ENCODE results near the gene B3GLCT. TPM values are rescaled to one million over a fixed set of nuclear protein-coding genes. Genes with fewer than 3 reads are reported as not detected.
"Not testable (repeated sequence)": the region's sequence is repeated elsewhere in the genome, so short reads cannot be mapped to it uniquely, and the experiment has no call there.

The B3GLCT gene
- total RNA-seq, 1 experiment from 2014 or later, result 8.2 TPM

DNA sequence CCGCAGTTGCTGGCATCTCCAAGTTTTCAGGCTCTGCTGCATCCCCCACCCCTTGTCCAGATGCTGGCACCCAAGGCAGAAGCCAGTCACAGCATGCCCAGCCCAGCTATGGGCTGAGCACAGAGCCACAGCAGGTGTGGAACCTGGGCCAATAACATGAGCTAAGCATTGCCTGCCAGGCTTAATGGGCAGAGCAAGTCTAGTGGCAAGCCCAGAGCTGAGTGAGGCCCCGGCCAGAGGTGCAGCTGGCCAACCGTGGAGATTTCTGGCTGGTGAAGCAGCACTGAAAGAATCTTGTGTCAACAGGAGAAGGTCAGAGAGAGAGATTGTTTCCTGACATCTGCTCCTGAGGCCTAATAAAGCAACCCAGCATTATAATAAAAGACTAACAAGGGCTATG lies 111.0 kb downstream of the B3GLCT start:
- in situ Hi-C loops (cut with HindIII; ENCODE audit: low pct_unique_long_range_greater_than_20kb, low sequenced_read_pairs), result no loop called here
- DNase-seq (ENCODE audit: low read depth, low spot score), result no peak

DNA sequence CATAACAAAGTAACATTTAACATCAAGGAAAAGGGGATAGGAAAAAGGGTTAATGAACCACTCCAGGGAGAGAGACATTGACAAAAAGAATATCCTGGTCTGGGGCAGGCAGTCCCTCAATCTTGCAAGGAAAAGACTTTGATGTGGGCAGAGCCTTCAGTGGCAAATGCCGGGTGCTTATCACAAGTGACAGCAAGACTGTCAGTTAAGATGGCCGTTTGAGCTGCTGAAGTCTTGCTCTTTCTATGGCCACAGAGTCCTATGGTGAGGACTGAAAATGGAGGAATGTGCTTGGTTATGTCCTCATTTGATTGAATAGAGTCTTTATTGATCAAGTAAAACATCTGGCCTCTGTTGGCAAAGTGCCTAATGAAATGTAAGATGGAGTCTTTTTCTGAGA lies 112.1 kb downstream of the B3GLCT start:
- in situ Hi-C loops (cut with HindIII; ENCODE audit: low pct_unique_long_range_greater_than_20kb, low sequenced_read_pairs), result no loop called here
- no peak for DNase-seq (ENCODE audit: low read depth, low spot score)

DNA sequence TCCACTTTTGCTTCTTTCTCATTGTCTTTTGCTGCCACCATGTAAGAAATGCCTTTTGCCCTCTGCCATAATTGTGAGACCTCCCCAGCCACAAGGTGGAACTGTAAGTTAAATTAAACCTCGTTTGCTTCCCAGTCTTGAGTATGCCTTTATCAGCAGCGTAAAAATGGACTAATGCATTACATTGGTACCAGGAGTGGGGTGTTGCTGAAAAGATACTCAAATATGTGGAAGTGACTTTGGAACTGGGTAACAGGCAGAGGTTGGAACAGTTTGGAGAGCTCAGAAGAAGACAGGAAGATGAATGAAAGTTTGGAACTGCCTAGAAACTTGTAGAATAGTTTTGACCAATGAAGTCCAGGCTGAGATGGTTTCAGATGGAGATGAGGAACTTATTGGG lies 115.2 kb downstream of the B3GLCT start:
- no peak for DNase-seq (ENCODE audit: low read depth, low spot score)
- in situ Hi-C loops (cut with HindIII; ENCODE audit: low pct_unique_long_range_greater_than_20kb, low sequenced_read_pairs), result no loop called here

DNA sequence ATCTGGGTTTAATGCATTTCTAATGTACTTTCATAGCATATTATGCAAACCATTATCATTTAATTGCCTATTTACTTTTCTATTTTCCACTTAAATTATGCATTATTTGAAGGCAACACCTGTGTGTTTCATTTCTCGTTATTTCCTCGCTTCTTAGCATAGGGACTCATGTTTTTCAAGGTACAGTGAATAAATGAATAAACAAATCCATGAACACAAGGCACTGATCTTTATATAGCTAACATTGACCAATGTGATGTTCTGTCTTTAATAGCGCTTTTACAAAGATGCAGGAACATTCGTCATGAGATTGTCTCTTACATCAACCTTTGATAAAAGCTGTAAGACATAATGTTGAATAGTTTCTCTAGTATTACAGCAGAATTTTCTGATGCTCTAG lies 121.2 kb downstream of the B3GLCT start:
- no peak for DNase-seq (ENCODE audit: low read depth, low spot score)
- in situ Hi-C loops (cut with HindIII; ENCODE audit: low pct_unique_long_range_greater_than_20kb, low sequenced_read_pairs), result no loop called here

GRCh38 chr13:31321457-31321856 lies 121.7 kb downstream of the B3GLCT start:
- no peak for DNase-seq (ENCODE audit: low read depth, low spot score)
- in situ Hi-C loops (cut with HindIII; ENCODE audit: low pct_unique_long_range_greater_than_20kb, low sequenced_read_pairs), result no loop called here

DNA sequence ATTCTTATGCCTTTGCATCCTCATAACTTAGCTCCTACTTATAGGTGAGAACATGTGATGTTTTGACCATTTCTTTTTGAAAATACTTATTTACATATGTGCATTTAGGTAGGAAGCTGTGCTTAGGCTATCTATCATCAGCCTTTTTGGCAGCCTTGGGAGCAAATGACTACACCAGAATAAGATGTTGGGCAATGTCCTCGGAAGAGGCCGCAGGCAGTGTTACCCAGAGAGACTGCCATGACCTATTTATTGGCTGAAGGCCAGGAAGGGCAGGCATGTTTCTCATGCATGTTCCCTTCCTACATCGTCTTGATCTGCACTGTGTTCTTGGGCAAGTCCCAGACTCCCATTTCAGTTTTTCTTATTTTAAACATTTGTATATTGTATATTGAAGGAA lies 122.3 kb downstream of the B3GLCT start:
- DNase-seq (ENCODE audit: low read depth, low spot score), result no peak
- in situ Hi-C loops (cut with HindIII; ENCODE audit: low pct_unique_long_range_greater_than_20kb, low sequenced_read_pairs), result no loop called here

GRCh38 chr13:31322702-31323405 lies 123.1 kb downstream of the B3GLCT start:
- in situ Hi-C loops (cut with HindIII; ENCODE audit: low pct_unique_long_range_greater_than_20kb, low sequenced_read_pairs), result no loop called here
- DNase-seq (ENCODE audit: low read depth, low spot score), result no peak

DNA sequence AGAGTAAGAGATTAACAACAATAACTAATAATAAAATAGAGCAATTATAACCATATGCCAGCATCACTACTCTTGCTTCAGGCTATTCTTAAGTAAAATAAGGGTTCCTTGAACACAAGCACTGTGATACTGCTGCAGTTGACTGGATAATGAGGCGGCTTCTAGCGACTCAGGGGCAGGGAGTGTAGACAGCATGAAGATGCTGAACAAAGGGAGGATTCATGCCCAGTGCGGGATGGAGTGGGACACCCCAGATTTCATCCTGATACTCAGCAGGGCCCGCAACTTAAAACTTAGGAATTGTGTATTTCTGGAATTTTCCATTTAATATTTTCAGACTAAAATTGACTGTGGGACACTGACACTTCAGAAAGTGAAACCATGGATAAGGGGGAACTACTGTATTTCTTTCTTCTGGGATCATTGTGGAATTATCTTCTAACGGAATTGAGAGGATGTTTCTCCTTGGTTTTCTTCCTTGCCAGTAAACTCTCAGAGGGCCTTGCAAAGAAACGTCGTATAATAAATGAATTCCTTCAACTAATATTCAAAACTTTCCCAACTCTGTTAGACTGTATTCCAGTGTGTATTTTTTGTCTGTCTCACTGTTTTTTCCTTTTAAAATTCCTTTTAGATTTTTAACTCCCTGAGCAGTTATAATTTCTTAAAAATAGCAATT lies 127.5 kb downstream of the B3GLCT start:
- in situ Hi-C loops (cut with HindIII; ENCODE audit: low pct_unique_long_range_greater_than_20kb, low sequenced_read_pairs), result no loop called here
- DNase-seq (ENCODE audit: low read depth, low spot score), result no peak

- no peak for DNase-seq (ENCODE audit: low read depth, low spot score)
- in situ Hi-C loops (cut with HindIII; ENCODE audit: low pct_unique_long_range_greater_than_20kb, low sequenced_read_pairs), result no loop called here
These were observed 128.9 kb downstream of the B3GLCT start for GRCh38 chr13:31328549-31329235.

DNA sequence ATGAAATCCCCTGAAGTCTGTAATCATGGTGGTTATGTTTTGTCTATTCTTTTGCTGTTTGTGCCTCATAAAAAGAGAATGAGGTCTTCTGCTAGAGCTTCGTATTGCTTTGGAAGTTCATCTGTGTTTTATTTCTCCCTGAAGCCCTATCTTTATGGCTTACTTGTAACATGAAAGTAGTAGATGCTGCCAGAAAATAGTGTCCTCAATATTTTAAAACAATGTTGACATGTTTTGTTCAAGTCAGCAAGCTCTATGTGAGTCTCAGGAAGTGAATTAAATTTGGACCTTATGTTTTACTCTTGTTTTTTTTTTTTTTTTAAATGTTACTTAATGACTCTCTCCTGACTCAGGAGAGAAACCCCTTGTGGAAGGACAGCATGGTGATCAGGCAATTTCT lies 130.5 kb downstream of the B3GLCT start:
- in situ Hi-C loops (cut with HindIII; ENCODE audit: low pct_unique_long_range_greater_than_20kb, low sequenced_read_pairs), result no loop called here
- DNase-seq (ENCODE audit: low read depth, low spot score), result no peak

DNA sequence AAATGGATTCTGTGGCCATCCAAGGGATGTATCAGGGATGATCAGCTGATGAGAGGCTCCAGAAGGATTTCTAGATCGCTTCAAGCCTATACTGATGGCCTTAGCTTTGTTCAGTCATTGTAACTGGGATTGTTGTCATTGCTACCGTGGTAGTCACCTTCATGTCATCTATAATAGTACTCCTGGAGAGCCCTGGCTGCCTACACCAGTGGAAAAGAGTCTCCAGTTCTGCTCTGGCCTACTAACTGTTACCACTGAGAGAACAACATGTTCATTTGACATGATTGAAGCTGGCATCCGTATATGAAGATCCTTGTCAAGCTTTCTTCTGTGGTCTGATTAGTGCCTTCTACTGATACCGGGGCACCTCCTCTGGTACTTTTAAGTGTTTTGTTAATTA lies 131.3 kb downstream of the B3GLCT start:
- in situ Hi-C loops (cut with HindIII; ENCODE audit: low pct_unique_long_range_greater_than_20kb, low sequenced_read_pairs), result no loop called here

GRCh38 chr13:31334547-31334946 lies 134.8 kb downstream of the B3GLCT start:
- in situ Hi-C loops (cut with HindIII; ENCODE audit: low pct_unique_long_range_greater_than_20kb, low sequenced_read_pairs), result no loop called here
- DNase-seq (ENCODE audit: low read depth, low spot score), result no peak

More for the DNA sequence above, 131.3 kb downstream of the B3GLCT start:
- DNase-seq (ENCODE audit: low read depth, low spot score), result no peak

DNA sequence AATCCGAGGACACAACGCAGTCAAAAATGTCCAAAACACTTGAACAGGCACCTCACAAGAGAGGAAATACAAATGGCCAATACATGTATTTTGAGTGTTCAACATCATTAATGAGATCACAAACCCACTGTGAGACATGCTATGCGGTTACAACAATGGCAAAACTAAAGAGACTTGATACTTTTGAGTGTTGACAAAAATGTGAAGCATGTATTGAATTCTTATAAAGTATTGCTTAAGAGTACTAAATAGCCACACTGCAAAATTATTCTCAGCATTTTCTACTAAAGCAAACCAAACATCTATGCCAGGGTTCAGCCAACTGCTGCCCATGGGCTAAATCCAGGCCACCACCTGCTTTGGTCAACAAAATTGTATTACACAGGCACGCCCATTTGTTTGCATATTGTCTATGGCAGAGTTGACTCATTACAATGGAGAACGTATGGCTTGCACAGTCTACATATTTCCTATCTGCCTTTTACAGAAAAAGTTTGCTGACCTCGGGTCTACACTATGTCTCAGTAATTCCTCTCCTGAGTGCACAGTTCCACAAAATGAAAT lies 135.3 kb downstream of the B3GLCT start:
- in situ Hi-C loops (cut with HindIII; ENCODE audit: low pct_unique_long_range_greater_than_20kb, low sequenced_read_pairs), result no loop called here
- no peak for DNase-seq (ENCODE audit: low read depth, low spot score)

- in situ Hi-C loops (cut with HindIII; ENCODE audit: low pct_unique_long_range_greater_than_20kb, low sequenced_read_pairs); DNase-seq (ENCODE audit: low read depth, low spot score): not testable (repeated sequence)
These were observed 139.8 kb downstream of the B3GLCT start for GRCh38 chr13:31339616-31340015.

DNA sequence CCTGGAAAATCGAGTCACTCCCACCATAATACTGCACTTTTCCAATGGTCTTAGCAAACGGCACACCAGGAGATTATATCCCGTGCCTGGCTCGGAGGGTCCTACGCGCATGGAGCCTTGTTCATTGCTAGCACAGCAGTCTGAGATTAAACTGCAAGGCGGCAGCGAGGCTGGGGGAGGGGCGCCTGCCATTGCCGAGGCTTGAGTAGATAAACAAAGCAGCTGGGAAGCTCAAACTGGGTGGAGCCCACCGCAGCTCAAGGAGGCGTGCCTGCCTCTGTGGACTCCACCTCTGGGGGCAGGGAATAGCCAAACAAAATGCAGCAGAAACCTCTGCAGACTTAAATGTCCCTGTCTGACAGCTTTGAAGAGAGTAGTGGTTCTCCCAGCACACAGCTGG lies 141.1 kb downstream of the B3GLCT start:
- in situ Hi-C loops (cut with HindIII; ENCODE audit: low pct_unique_long_range_greater_than_20kb, low sequenced_read_pairs), result not testable (repeated sequence)

GRCh38 chr13:31346891-31347290 lies 147.1 kb downstream of the B3GLCT start:
- DNase-seq (ENCODE audit: low read depth, low spot score), result no peak
- in situ Hi-C loops (cut with HindIII; ENCODE audit: low pct_unique_long_range_greater_than_20kb, low sequenced_read_pairs), result no loop called here

More for the DNA sequence above, 141.1 kb downstream of the B3GLCT start:
- not testable (repeated sequence) for DNase-seq (ENCODE audit: low read depth, low spot score)

- in situ Hi-C loops (cut with HindIII; ENCODE audit: low pct_unique_long_range_greater_than_20kb, low sequenced_read_pairs), result no loop called here
- no peak for DNase-seq (ENCODE audit: low read depth, low spot score)
These were observed 149.4 kb downstream of the B3GLCT start for GRCh38 chr13:31349156-31349555.

DNA sequence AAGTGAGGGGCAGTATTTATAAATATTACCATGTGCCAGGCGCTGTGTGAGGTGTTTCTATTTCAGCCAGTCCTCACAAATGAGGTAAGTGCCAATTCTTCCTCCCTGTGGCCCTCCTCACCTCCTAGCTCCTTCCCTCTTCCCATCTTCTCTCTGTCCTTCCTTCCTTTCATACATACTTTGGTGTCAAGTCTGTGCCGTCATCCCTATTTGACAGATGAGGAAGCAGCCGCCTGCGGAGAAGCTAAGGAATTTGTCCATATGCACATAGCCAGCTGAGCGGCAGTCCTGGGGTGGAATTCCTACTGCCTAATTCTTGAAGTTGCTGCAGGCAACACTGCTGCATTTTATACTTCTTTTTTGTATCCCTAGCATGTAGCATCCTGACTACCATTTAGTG lies 150.8 kb downstream of the B3GLCT start:
- in situ Hi-C loops (cut with HindIII; ENCODE audit: low pct_unique_long_range_greater_than_20kb, low sequenced_read_pairs), result no loop called here

More for the DNA sequence above, 150.8 kb downstream of the B3GLCT start:
- no peak for DNase-seq (ENCODE audit: low read depth, low spot score)
